WTC11 (cell line): ENCODE results near the gene FAM20C.

ENCODE experiments used
- CBFB ChIP-seq: sonication (generic); formaldehyde crosslinking; IDR thresholded peaks from 2 replicates; pipeline ENCODE4 v1.8.1; 2022; ENCODE audit warnings: mild to moderate bottlenecking, low read depth, missing genetic modification reagents
- GTF2I ChIP-seq: fragments of 250-450 bp; sonication (Bioruptor Pico); conservative IDR thresholded peaks from 2 replicates; pipeline ENCODE4 v1.4.0; 2021; ENCODE audit warnings: mild to moderate bottlenecking
- SP1 ChIP-seq: sonication (generic); formaldehyde crosslinking; conservative IDR thresholded peaks from 2 replicates; pipeline ENCODE4 v1.8.1; 2022; ENCODE audit warnings: missing genetic modification reagents
- USF2 ChIP-seq: sonication (generic); formaldehyde crosslinking; IDR thresholded peaks from 2 replicates; pipeline ENCODE4 v1.8.1; 2023; ENCODE audit warnings: mild to moderate bottlenecking, missing genetic modification reagents, moderate library complexity
- ZNF512 ChIP-seq: sonication (generic); formaldehyde crosslinking; IDR thresholded peaks from 2 replicates; pipeline ENCODE4 v1.8.1; 2022; ENCODE audit warnings: missing genetic modification reagents, borderline replicate concordance
- TF ChIP-seq, protein P1 (sequence below): fragments of 200-600 bp; IDR thresholded peaks from 2 replicates; pipeline ENCODE4 v1.8.0; 2022; ENCODE audit warnings: antibody characterized with exemption
- TF ChIP-seq, protein P2 (sequence below): sonication (generic); formaldehyde crosslinking; IDR thresholded peaks from 2 replicates; pipeline ENCODE4 v1.8.0; 2022; ENCODE audit warnings: missing genetic modification reagents

GRCh38 chr7:181738-182137, 10.6 kb upstream of the FAM20C start:
- TF ChIP-seq USF2 (CRISPR knock-in tag) (no peak), ZNF512 (CRISPR knock-in tag) (no peak), CBFB (no peak), SP1 (no peak), GTF2I (CRISPR knock-in tag) (no peak)
- TF ChIP-seq, protein P1, sequence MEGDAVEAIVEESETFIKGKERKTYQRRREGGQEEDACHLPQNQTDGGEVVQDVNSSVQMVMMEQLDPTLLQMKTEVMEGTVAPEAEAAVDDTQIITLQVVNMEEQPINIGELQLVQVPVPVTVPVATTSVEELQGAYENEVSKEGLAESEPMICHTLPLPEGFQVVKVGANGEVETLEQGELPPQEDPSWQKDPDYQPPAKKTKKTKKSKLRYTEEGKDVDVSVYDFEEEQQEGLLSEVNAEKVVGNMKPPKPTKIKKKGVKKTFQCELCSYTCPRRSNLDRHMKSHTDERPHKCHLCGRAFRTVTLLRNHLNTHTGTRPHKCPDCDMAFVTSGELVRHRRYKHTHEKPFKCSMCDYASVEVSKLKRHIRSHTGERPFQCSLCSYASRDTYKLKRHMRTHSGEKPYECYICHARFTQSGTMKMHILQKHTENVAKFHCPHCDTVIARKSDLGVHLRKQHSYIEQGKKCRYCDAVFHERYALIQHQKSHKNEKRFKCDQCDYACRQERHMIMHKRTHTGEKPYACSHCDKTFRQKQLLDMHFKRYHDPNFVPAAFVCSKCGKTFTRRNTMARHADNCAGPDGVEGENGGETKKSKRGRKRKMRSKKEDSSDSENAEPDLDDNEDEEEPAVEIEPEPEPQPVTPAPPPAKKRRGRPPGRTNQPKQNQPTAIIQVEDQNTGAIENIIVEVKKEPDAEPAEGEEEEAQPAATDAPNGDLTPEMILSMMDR = no peak
- TF ChIP-seq, protein P2, sequence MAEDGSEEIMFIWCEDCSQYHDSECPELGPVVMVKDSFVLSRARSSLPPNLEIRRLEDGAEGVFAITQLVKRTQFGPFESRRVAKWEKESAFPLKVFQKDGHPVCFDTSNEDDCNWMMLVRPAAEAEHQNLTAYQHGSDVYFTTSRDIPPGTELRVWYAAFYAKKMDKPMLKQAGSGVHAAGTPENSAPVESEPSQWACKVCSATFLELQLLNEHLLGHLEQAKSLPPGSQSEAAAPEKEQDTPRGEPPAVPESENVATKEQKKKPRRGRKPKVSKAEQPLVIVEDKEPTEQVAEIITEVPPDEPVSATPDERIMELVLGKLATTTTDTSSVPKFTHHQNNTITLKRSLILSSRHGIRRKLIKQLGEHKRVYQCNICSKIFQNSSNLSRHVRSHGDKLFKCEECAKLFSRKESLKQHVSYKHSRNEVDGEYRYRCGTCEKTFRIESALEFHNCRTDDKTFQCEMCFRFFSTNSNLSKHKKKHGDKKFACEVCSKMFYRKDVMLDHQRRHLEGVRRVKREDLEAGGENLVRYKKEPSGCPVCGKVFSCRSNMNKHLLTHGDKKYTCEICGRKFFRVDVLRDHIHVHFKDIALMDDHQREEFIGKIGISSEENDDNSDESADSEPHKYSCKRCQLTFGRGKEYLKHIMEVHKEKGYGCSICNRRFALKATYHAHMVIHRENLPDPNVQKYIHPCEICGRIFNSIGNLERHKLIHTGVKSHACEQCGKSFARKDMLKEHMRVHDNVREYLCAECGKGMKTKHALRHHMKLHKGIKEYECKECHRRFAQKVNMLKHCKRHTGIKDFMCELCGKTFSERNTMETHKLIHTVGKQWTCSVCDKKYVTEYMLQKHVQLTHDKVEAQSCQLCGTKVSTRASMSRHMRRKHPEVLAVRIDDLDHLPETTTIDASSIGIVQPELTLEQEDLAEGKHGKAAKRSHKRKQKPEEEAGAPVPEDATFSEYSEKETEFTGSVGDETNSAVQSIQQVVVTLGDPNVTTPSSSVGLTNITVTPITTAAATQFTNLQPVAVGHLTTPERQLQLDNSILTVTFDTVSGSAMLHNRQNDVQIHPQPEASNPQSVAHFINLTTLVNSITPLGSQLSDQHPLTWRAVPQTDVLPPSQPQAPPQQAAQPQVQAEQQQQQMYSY (CRISPR knock-in tag) = no peak
